Stimulated activated CD8-positive, alpha-beta memory T cell treated with anti-CD3 and anti-CD28 coated beads, Interleukin-7, amount 100 ng/mL, for 48 hours (primary cell): ENCODE results near the gene MCF2L2.
A peak's percentile ranks its signal among the peaks of the same experiment; 100 is the strongest.
"Not testable (repeated sequence)": the region's sequence is repeated elsewhere in the genome, so short reads cannot be mapped to it uniquely, and the experiment has no call there.

Experiments used
- DNase-seq, 2 donors: peaks; one replicate each; pipeline ENCODE4 v3.0.0-alpha.2; 2020; ENCODE audit warnings: low read depth in 1 of 2; ENCODE audit errors: extremely low read depth in 1 of 2

MCF2L2 gene

GRCh38 chr3:183180110-183180783 is 248.2 kb downstream of the MCF2L2 start:
- DNase-seq: no peak

GRCh38 chr3:183179550-183179908 is 248.9 kb downstream of the MCF2L2 start:
- DNase-seq: not testable (repeated sequence)

- DNase-seq: peak; percentile 13 to 37
Measured at GRCh38 chr3:183178833-183179549, 249.4 kb downstream of the MCF2L2 start.

- no peak for DNase-seq
Measured at GRCh38 chr3:183178512-183178832, 249.9 kb downstream of the MCF2L2 start.

GRCh38 chr3:183172051-183172639 is 256.3 kb downstream of the MCF2L2 start:
- no peak for DNase-seq

- not testable (repeated sequence) for DNase-seq
Measured at GRCh38 chr3:183167975-183168374, 260.4 kb downstream of the MCF2L2 start.

- DNase-seq: no peak
Measured at GRCh38 chr3:183163563-183163962, 264.9 kb downstream of the MCF2L2 start.

GRCh38 chr3:183161552-183162336 is 266.7 kb downstream of the MCF2L2 start:
- no peak for DNase-seq

- no peak for DNase-seq
Measured at GRCh38 chr3:183160616-183161015, 267.8 kb downstream of the MCF2L2 start.

GRCh38 chr3:183159333-183159732 is 269.1 kb downstream of the MCF2L2 start:
- no peak for DNase-seq

- peak; percentile 31 to 32 for DNase-seq
Measured at GRCh38 chr3:183158551-183159006, 269.8 kb downstream of the MCF2L2 start.

- no peak for DNase-seq
Measured at GRCh38 chr3:183158113-183158512, 270.3 kb downstream of the MCF2L2 start.

GRCh38 chr3:183156266-183156665 is 272.2 kb downstream of the MCF2L2 start:
- no peak for DNase-seq

- no peak for DNase-seq
Measured at GRCh38 chr3:183155499-183155898, 272.9 kb downstream of the MCF2L2 start.

- DNase-seq: no peak
Measured at GRCh38 chr3:183153210-183153950, 275.0 kb downstream of the MCF2L2 start.

- DNase-seq: no peak
Measured at GRCh38 chr3:183151821-183152351, 276.5 kb downstream of the MCF2L2 start.

GRCh38 chr3:183151086-183151485 is 277.3 kb downstream of the MCF2L2 start:
- no peak for DNase-seq

GRCh38 chr3:183149915-183150750 is 278.3 kb downstream of the MCF2L2 start:
- no peak for DNase-seq

GRCh38 chr3:183148056-183148455 is 280.4 kb downstream of the MCF2L2 start:
- no peak for DNase-seq

- no peak for DNase-seq
Measured at GRCh38 chr3:183144363-183144762, 284.1 kb downstream of the MCF2L2 start.
